OCI-LY7 (cell line): ENCODE measurements around the gene PARVG.

Experiments used
- EZH2phosphoT487 ChIP-seq: fragments of 200-600 bp; sonication (generic); IDR thresholded peaks from 2 replicates; pipeline ENCODE4 v1.6.1; 2018; ENCODE audit warnings: low read depth, borderline replicate concordance, mild to moderate bottlenecking, mixed run types, antibody characterized with exemption, low read length, moderate library complexity, mixed read lengths
- TF ChIP-seq, protein P1 (sequence below): fragments of 200-600 bp; sonication (generic); conservative IDR thresholded peaks from 2 replicates; pipeline ENCODE4 v1.5.1; 2014; ENCODE audit warnings: mild to moderate bottlenecking, antibody characterized with exemption, low read length, moderate library complexity, mixed read lengths

DNA sequence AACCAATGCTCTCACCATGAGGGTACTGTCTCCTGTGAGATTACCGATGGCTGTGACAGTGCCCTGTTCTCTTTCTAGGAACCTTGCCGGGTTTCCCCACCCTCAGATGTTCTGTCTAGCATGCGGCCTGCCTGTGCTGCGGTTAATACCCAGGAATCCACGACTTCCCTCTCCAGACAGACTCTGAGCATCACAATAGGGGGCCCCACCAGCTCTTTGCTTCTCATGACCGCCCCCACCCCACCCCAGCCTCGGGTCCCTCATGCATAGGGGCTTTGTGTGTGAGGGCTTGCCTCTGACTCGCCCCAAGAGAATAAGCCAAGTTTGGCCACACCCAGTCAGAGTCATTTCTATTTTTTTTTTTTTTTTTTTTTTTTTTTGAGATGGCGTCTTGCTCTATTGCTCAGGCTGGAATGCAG is 10.3 kb downstream of the PARVG start:
- TF ChIP-seq, protein P1, sequence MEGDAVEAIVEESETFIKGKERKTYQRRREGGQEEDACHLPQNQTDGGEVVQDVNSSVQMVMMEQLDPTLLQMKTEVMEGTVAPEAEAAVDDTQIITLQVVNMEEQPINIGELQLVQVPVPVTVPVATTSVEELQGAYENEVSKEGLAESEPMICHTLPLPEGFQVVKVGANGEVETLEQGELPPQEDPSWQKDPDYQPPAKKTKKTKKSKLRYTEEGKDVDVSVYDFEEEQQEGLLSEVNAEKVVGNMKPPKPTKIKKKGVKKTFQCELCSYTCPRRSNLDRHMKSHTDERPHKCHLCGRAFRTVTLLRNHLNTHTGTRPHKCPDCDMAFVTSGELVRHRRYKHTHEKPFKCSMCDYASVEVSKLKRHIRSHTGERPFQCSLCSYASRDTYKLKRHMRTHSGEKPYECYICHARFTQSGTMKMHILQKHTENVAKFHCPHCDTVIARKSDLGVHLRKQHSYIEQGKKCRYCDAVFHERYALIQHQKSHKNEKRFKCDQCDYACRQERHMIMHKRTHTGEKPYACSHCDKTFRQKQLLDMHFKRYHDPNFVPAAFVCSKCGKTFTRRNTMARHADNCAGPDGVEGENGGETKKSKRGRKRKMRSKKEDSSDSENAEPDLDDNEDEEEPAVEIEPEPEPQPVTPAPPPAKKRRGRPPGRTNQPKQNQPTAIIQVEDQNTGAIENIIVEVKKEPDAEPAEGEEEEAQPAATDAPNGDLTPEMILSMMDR, result no peak
- TF ChIP-seq EZH2phosphoT487, result no peak
